ENCODE results near the gene ARID3C.

DNA sequence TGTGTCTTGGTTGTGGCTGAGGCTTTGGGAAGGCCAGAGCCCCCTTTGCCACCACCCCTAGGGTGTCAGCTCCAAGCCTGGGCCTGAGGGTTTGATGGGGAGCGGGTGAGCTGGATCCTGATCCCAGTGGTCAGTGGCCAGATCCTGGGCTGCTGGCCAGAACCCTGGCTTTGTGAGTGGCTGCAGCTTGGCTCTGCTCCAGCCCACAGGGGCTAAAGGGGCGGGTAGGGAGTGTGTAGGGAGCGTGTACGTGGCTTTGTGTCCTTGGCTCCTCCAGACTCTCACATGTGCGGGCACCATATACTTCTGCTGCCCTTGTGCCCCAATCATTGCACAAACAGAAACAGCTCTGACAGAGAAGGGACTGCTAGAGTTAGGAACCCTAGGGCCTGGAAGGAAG is 21.9 kb upstream of the ARID3C start:
- TF ChIP-seq, protein P1, sequence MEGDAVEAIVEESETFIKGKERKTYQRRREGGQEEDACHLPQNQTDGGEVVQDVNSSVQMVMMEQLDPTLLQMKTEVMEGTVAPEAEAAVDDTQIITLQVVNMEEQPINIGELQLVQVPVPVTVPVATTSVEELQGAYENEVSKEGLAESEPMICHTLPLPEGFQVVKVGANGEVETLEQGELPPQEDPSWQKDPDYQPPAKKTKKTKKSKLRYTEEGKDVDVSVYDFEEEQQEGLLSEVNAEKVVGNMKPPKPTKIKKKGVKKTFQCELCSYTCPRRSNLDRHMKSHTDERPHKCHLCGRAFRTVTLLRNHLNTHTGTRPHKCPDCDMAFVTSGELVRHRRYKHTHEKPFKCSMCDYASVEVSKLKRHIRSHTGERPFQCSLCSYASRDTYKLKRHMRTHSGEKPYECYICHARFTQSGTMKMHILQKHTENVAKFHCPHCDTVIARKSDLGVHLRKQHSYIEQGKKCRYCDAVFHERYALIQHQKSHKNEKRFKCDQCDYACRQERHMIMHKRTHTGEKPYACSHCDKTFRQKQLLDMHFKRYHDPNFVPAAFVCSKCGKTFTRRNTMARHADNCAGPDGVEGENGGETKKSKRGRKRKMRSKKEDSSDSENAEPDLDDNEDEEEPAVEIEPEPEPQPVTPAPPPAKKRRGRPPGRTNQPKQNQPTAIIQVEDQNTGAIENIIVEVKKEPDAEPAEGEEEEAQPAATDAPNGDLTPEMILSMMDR (IDR thresholded peaks at IDR 0.05), result no peak
- no peak for TF ChIP-seq POLR2AphosphoS5 (IDR thresholded peaks at IDR 0.05)
